PFSK-1 (cell line): Measurements from ENCODE around the gene ERC1.

Experiments
- FOXP2 ChIP-seq: optimal IDR thresholded peaks from 2 replicates; pipeline ENCODE3; 2011; ENCODE audit warnings: borderline replicate concordance, control low read depth, inconsistent platforms; ENCODE audit not compliant: insufficient read depth; ENCODE audit errors: extremely low read length, extremely low read depth
- POLR2AphosphoS5 ChIP-seq: IDR thresholded peaks from 2 replicates; pipeline ENCODE4 v1.6.1; 2012; ENCODE audit warnings: low read depth, mild to moderate bottlenecking, control low read depth, low read length, moderate library complexity
- REST ChIP-seq, 2 experiments: IDR thresholded peaks; 2 replicates each; pipeline versions ENCODE4 v1.6.1 to v1.8.0; 2011 to 2012; ENCODE audit warnings: low read depth in 2 of 2, low read length in 2 of 2, control low read depth in 1 of 2, inconsistent platforms in 1 of 2, mild to moderate bottlenecking in 1 of 2, moderate library complexity in 1 of 2; ENCODE audit not compliant: insufficient read depth in 1 of 2
- SIN3A ChIP-seq: IDR thresholded peaks from 2 replicates; pipeline ENCODE4 v1.6.1; 2012; ENCODE audit warnings: mild to moderate bottlenecking, low read length, moderate library complexity, borderline replicate concordance; ENCODE audit not compliant: insufficient read depth
- TAF1 ChIP-seq: IDR thresholded peaks from 2 replicates; pipeline ENCODE4 v1.6.1; 2012; ENCODE audit warnings: low read length, control low read depth, borderline replicate concordance; ENCODE audit not compliant: insufficient read depth

ERC1 gene

DNA sequence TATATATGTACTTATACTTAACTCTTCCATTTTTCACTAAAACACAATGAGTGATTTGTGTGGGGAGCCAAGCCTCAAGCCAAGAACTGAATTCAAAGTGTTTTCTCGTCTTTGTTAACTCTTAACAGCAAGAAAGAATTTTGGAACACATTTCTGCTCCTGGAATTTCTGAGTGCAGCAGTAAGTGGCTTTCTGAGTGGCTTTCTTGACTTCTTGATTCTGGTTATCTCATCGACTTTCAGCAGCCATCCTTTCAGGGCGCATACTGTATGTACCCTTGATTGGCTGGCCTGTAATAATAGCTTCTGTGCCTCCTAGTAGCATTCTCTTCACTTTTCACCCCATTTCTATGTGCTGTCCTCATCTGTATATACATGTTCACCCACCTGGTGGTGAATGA is 446.0 kb downstream of the ERC1 start:
- TF ChIP-seq FOXP2 (no peak), POLR2AphosphoS5 (no peak), SIN3A (no peak)

DNA sequence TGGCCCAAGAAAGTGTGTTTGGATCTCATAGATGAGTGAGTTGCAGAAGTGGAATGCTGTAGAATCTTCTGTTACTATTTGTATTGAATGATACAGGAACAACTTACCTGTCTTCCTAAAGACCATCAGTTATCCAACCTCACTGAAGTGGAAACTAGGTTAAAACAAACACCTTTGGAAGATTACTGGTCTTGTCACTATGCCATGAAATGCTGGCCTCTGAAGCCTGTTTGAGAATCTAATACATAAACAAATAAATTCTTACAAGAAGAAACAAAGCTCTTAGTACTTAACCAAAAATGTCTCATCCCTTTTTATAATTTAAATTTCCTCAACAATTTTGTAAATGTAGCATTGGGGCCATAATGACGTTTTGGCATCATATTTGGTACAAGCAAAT is 448.2 kb downstream of the ERC1 start:
- TF ChIP-seq REST (IDR thresholded peaks at IDR 0.05; ENCODE audit: insufficient read depth in 1 of 2, low read depth in 2 of 2, low read length in 2 of 2) (no peak), SIN3A (no peak), POLR2AphosphoS5 (no peak), TAF1 (no peak), FOXP2 (no peak)

DNA sequence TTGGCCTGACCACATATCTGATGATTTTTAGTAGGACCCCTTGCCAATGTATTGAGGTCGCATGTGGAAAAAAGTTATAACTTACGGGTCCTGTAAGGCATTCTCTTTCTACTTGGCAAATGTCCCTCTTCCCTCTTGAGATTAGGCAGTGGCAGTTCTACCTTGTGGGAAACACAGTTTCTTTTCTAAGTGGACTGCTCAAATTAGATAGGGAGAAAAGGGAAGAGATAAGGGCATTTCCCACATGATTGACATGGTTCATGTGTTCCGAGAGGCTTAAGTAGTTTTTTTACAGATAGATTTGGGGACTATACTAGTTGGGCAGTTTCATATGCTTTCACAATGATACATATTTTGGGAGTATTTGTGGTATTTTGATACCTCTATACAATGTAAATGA is 448.7 kb downstream of the ERC1 start:
- no peak for TF ChIP-seq REST (IDR thresholded peaks at IDR 0.05; ENCODE audit: insufficient read depth in 1 of 2, low read depth in 2 of 2, low read length in 2 of 2)
- TF ChIP-seq SIN3A, result no peak
- no peak for TF ChIP-seq FOXP2
- no peak for TF ChIP-seq POLR2AphosphoS5
- TF ChIP-seq TAF1, result no peak

GRCh38 chr12:1443421-1444141 is 452.6 kb downstream of the ERC1 start:
- no peak for TF ChIP-seq TAF1
- no peak for TF ChIP-seq FOXP2
- no peak for TF ChIP-seq SIN3A
- TF ChIP-seq POLR2AphosphoS5, result no peak
- TF ChIP-seq REST (IDR thresholded peaks at IDR 0.05; ENCODE audit: insufficient read depth in 1 of 2, low read depth in 2 of 2, low read length in 2 of 2), result no peak

DNA sequence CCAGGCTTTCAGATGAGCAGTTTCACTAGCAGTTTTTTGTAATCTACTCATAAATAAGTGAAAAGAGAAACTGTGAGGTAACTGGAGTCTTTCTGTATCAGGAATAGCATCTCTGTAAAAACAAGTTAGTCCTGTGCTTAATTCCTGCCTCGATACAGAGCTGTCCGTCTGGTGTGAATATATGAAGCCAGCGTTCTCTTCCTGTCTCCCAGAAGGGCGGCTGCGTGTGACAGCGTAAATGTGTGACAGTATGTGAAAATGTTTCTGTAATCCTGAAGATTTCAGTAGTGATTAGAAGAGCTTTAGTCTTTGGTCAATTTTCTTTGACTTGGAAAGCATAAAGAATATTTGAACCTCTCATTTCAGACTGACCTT is 453.1 kb downstream of the ERC1 start:
- TF ChIP-seq POLR2AphosphoS5 (no peak), SIN3A (no peak), REST (IDR thresholded peaks at IDR 0.05; ENCODE audit: insufficient read depth in 1 of 2, low read depth in 2 of 2, low read length in 2 of 2) (no peak), TAF1 (no peak), FOXP2 (no peak)
